H4 (cell line): ENCODE results near the gene GINM1. TPM values are rescaled to one million over a fixed set of nuclear protein-coding genes. Genes with fewer than 3 reads are reported as not detected.
A peak's percentile ranks its signal among the peaks of the same experiment; 100 is the strongest.

Source experiments
- DNase-seq: peaks from one replicate; pipeline ENCODE4 v3.0.0-alpha.2; 2015; ENCODE audit warnings: low spot score
- total RNA-seq: library from RNA; depleted of rRNA; stranded (reverse); fragments of >200 nt; shearing (Covaris generic); gene quantifications from 2 replicates; pipeline ENCODE4 v1.2.3, GENCODE V29; 2014; rRNA removed

GINM1 gene
- 19.9 and 27.6 TPM in 2 replicates for total RNA-seq

GRCh38 chr6:149565527-149566409 is at the start of gene GINM1:
Gene GINM1, plus strand, starts transcription at chr6:149566375. Its CDS starts 40 bp downstream, at chr6:149566415.
- peak; percentile 80 for DNase-seq

GRCh38 chr6:149529650-149530049 is 36.5 kb upstream of the GINM1 start:
- DNase-seq, result no peak

DNA sequence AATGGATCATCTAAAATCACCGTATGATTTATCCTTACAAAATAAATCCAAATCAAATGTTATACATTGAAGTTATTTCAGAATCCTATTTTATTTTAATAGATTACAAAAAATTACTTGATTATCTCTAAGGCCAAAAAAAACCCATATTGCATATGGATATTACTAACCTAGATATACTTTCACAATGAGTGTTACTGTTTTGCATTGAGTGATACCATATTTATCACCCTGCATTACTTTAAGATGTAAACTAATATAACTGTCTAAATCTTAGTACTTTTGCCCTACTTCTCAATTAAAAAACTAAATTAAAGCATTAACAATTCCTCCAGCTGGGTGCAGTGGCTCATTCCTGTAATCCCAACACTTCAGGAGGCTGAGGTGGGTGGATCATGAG is 31.4 kb upstream of the GINM1 start:
- no peak for DNase-seq

GRCh38 chr6:149541139-149541538 is 25.0 kb upstream of the GINM1 start:
- no peak for DNase-seq

DNA sequence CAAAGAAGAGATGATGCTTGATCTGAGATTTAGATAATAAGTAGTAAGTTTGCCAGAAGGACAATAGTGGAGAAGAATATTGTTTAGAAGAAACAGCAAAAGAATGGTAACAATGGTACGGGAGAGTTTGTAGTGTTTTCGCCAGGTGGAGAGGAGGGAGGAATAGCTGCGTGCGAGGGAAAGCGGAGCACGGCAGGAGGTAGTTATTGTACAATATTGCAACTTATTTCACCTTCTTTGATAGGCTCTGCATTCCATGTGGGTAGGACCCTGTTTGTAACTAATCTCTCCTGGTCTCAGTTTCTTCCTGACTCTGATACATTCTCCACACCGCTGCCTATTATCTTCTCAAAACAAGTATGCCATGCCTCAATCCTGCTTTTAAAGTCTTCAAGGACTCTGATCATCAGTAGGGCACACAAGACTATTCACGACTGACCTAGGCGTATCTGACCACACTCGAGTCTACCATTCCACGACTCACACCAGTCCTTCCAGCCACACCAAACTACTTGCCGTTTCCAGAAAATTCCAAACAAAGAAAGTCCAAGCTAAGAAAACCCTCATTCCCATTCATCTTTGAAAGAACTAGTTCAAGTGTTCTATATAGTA is 21.4 kb upstream of the GINM1 start:
- no peak for DNase-seq

DNA sequence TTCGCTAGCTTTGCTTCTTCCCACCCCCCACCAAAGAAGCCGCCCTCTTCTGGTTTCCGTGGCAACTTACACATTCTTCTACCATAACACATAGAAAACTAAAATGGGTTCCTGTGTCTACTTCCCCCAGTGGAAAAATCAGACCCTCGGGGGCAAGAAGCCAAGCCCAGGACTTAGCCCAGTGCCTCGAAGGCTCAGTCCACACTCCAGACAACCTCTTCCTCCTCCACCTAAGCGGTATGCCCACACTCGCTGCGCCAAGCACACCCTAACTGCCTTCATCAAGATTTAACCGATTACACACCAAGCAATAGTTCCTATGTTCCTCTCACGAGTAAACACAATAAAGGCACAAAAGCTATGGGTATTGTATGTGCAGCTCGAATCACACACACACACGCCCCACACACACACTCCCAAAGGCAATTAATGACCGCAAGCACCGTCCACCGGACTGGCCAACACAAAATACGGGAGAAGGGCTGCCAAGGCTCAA is 20.9 kb upstream of the GINM1 start:
- DNase-seq, result peak; percentile 16

DNA sequence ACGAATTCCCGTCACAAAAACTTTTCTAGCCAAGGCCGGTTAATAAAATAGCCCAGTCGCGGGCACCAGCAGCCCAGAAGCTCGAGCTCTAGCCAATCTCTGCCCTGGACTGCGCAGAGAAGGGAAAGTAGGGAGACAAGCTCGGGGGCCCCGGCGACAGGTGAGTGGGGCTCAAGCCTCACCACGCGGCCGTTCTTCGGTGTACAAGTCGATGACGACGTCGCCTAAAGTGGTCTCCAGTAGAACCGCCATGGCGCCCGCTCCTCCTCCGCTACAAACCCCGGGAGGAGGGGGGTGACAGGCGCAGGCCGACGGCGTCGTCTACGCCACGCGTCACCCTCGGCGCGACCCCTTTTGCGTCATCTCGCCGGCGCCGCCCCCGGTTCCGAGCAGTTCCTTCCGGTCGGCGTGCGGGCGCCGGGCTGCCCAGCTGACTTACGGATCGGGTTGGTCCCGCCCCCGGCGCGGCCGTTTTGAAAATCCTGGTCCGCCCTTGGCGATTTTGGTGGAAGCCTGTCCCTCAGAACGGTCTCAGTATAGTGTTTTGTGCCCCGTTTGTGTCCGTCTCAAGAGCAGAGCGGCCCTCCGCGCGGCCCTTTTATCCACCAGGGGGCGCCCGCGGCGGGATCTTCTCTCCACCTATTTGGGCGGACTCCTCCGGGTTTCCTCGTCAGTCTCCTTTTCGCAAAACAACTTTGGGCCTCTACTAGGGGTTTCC is 20.3 kb upstream of the GINM1 start, which contains the start of gene PPIL4:
Gene PPIL4, minus strand, starts transcription at position 290 of the 718 bp plus-strand sequence. Its CDS starts 38 bp downstream, at position 252.
- peak; percentile 85 for DNase-seq

GRCh38 chr6:149551920-149552319 is 14.3 kb upstream of the GINM1 start:
- no peak for DNase-seq

DNA sequence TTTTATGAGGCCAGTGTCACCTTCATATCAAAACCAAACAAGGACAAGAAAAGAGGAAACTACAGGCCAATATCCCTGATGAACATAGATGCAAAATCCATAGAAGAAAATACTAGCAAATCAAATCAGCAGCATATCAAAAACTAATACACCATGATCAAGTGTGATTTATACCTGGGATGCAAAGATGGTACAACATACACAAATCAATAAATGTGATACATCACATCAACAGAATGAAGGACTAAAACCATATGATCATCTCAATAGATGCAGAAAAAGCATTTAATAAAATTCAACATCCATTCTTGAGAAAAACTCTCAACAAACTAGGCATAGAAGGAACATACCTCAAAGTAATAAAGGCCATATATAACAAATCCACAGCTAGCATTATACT is 8.1 kb upstream of the GINM1 start:
- DNase-seq, result no peak

GRCh38 chr6:149559389-149559788 is 6.8 kb upstream of the GINM1 start:
- DNase-seq, result no peak

- DNase-seq, result no peak
Observed at GRCh38 chr6:149560736-149561135, 5.4 kb upstream of the GINM1 start.

DNA sequence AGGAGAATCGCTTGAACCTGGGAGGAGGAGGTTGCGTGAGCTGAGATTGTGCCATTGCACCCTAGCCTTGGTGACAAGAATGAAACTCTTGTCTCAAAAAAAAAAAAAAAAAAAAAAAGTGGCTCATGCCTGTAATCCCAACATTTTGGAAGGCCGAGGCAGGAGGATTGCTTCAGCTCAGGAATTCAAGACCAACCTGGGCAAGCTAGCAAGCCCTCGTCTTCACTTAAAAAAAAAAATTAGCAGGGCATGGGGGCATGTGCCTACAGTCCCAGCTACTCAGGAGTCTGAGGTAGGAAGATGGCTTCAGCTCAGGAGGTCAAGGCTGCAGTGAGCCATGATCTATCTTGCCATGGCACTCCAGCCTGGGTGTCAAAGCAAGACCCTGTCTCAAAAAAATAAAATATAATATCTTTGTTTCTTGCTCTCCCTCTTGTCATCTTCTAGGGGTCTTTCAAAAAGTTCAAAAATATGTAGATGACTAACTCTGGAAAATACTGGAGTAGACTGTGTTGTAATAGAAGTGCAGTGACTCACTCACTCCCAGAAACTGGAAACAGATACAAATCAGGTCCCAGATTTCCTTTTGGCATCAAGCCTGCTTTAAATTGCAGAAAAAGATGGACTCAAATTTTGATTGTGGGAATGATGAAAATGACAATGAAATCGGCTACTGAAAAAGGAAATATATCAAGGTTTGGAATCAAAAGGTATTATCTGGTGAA is 2.8 kb upstream of the GINM1 start:
- DNase-seq, result peak; percentile 10

GRCh38 chr6:149563928-149564325 is 2.2 kb upstream of the GINM1 start:
- DNase-seq, result no peak

DNA sequence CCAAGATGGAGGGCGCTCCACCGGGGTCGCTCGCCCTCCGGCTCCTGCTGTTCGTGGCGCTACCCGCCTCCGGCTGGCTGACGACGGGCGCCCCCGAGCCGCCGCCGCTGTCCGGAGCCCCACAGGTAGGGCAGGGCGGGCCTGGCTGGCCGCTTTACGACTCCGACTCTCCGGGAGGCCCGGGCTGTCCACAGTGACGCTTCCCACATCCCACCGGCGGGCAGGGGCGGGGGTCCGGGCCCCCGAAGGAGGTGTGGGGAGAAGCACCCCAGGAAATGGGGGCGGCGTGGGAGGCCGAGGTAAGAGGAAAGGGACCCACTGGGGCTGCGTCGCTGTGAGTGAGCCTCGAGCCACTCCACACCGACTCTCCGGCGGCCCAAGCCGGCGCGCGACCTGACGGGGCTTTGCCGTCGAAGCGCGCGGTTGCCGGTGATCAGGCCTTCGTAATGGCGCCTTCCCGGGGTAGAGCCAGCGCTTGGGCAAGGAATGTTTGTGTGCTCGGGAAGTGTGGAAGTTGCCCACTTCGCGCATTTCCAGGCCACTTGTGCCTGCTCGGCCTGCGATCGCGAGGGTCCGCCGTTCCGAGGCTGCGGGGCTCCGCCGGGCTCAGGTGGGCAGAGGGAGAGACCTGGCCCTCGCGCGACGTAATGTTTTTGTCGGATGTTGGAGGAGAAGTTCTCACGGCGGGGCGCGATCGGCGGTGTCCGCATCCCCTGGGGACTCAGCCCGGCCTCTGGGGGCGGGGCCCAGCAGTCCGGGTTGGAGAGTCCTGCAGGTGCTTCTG is 427 bp downstream of the GINM1 start:
- DNase-seq, result no peak

DNA sequence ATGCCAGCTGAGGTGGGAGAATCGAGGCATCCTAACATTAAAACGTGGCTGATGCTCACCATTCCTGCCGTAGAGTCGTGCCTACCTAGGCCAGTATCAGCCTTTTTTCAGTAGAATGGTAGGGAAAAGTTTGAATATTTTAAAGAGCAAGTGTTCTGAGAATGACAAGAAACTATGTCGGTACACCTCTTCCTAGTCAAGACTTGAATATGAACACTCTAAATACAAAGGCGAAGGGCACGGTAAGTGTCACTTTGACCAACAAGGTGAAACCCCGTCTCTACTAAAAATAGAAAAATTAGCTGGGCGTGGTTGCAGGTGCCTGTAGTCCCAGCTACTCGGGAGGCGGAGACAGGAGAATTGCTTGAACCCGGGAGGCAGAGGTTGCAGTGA is 1.0 kb downstream of the GINM1 start:
- no peak for DNase-seq

- DNase-seq, result no peak
Observed at GRCh38 chr6:149567945-149568585, 1.9 kb downstream of the GINM1 start.

GRCh38 chr6:149580880-149581279 is 14.7 kb downstream of the GINM1 start:
- DNase-seq, result no peak

- no peak for DNase-seq
Observed at GRCh38 chr6:149581349-149581748, 15.2 kb downstream of the GINM1 start.

GRCh38 chr6:149586149-149586548 is 20.0 kb downstream of the GINM1 start:
- no peak for DNase-seq

DNA sequence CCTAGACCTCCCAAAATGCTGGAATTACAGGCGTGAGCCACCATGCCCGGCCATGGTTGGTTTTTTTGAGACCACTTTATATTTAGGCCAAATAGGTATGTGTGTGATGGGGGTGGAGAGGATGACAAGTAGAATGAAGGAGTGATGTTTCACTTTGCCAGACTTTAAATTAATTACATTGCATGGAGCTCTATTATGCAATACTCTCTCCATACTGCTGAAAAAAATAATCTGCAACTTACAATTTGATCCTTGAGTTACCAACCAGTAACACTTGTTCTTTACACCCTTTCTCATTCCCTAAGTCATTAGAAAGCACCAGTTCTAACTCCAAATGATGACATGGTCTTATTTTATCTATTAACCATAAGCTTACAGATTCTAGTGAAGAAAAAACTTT is 26.8 kb downstream of the GINM1 start:
- no peak for DNase-seq
